IPS-18a (cell line): ENCODE measurements around the gene TMEM30B.
A peak's percentile ranks its signal among the peaks of the same experiment; 100 is the strongest.

Source experiments
- H3K27ac ChIP-seq: one replicate; pipeline ENCODE4 v1.5.1; 2013; ENCODE audit warnings: low read length
- H3K27me3 ChIP-seq: one replicate; pipeline ENCODE4 v1.6.1; 2013; ENCODE audit warnings: mild to moderate bottlenecking, low read length; ENCODE audit not compliant: control insufficient read depth, insufficient read depth
- H3K36me3 ChIP-seq: one replicate; pipeline ENCODE4 v1.6.1; 2013; ENCODE audit warnings: low read depth, low read length; ENCODE audit not compliant: control insufficient read depth
- H3K4me1 ChIP-seq: one replicate; pipeline ENCODE4 v1.6.1; 2013; ENCODE audit warnings: low read depth, low read length; ENCODE audit not compliant: control insufficient read depth
- H3K4me3 ChIP-seq: one replicate; pipeline ENCODE4 v1.5.1; 2013; ENCODE audit warnings: low read length
- H3K9ac ChIP-seq: one replicate; pipeline ENCODE4 v1.6.1; 2013; ENCODE audit warnings: mild to moderate bottlenecking, low read length, moderate library complexity
- H3K9me3 ChIP-seq: one replicate; pipeline ENCODE4 v1.6.1; 2013; ENCODE audit warnings: low read depth, low read length; ENCODE audit not compliant: control insufficient read depth

Gene TMEM30B, protein sequence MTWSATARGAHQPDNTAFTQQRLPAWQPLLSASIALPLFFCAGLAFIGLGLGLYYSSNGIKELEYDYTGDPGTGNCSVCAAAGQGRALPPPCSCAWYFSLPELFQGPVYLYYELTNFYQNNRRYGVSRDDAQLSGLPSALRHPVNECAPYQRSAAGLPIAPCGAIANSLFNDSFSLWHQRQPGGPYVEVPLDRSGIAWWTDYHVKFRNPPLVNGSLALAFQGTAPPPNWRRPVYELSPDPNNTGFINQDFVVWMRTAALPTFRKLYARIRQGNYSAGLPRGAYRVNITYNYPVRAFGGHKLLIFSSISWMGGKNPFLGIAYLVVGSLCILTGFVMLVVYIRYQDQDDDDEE

GRCh38 chr14:61281186-61281947, at the start of gene TMEM30B:
Gene TMEM30B (minus strand): TSS chr14:61281338. CDS start chr14:61281147, 191 bp downstream.
- Histone ChIP-seq H3K27ac (no peak within 1 kb of the TSS), H3K27me3 (peaks cover 51% of the 10 kb centered on the region), H3K36me3 (no peaks in the 10 kb centered on the region), H3K4me1 (no peaks in the 10 kb centered on the region), H3K4me3 (peak within 1 kb of the TSS; percentile 64), H3K9ac (peak within 1 kb of the TSS; percentile 12), H3K9me3 (no peaks in the 10 kb centered on the region)

GRCh38 chr14:61330511-61330910, 49.4 kb upstream of the TMEM30B start:
- Histone ChIP-seq H3K4me1 (no peaks in the 10 kb centered on the region), H3K9ac (no peak overlapping the region), H3K4me3 (no peak overlapping the region), H3K36me3 (no peaks in the 10 kb centered on the region), H3K27ac (no peak overlapping the region), H3K9me3 (no peaks in the 10 kb centered on the region), H3K27me3 (no peaks in the 10 kb centered on the region)

- Histone ChIP-seq H3K27me3 (no peaks in the 10 kb centered on the region), H3K4me1 (no peaks in the 10 kb centered on the region), H3K9me3 (no peaks in the 10 kb centered on the region), H3K9ac (no peak overlapping the region), H3K36me3 (no peaks in the 10 kb centered on the region), H3K4me3 (no peak overlapping the region), H3K27ac (no peak overlapping the region)
Observed at GRCh38 chr14:61329478-61330051, 48.4 kb upstream of the TMEM30B start.

GRCh38 chr14:61328626-61329262, 47.6 kb upstream of the TMEM30B start:
- H3K36me3 ChIP-seq: no peaks in the 10 kb centered on the region
- peaks cover 6% of the 10 kb centered on the region for H3K27me3 ChIP-seq
- no peaks in the 10 kb centered on the region for H3K9me3 ChIP-seq
- H3K4me1 ChIP-seq: no peaks in the 10 kb centered on the region
- H3K4me3 ChIP-seq: no peak overlapping the region
- no peak overlapping the region for H3K9ac ChIP-seq
- no peak overlapping the region for H3K27ac ChIP-seq

- Histone ChIP-seq H3K27me3 (peaks cover 25% of the 10 kb centered on the region), H3K4me1 (peaks cover 7% of the 10 kb centered on the region), H3K9me3 (no peaks in the 10 kb centered on the region), H3K4me3 (no peak overlapping the region), H3K9ac (no peak overlapping the region), H3K36me3 (no peaks in the 10 kb centered on the region), H3K27ac (no peak overlapping the region)
Observed at GRCh38 chr14:61326847-61327246, 45.7 kb upstream of the TMEM30B start.

DNA sequence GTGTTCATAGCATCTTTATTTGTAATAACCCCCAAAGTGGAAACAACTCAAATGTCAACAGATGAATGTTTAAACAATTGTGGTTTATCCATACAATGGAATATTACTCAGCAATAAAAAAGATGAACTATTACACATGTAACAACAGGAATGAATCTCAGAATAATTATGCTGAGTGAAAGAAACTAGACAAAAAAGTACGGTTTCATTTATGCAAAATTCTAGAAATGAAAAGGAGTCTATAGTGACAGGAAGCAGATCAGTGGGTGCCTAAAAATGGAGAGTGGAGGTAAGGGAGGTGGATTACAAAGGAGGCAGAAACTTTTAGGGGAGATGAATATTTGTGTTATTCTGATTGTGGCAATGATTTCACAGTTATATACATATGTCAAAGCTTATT, 45.0 kb upstream of the TMEM30B start:
- no peaks in the 10 kb centered on the region for H3K9me3 ChIP-seq
- H3K36me3 ChIP-seq: no peaks in the 10 kb centered on the region
- no peak overlapping the region for H3K4me3 ChIP-seq
- H3K4me1 ChIP-seq: peaks cover 7% of the 10 kb centered on the region
- peaks cover 32% of the 10 kb centered on the region for H3K27me3 ChIP-seq
- no peak overlapping the region for H3K9ac ChIP-seq
- H3K27ac ChIP-seq: no peak overlapping the region

- Histone ChIP-seq H3K9ac (no peak overlapping the region), H3K36me3 (no peaks in the 10 kb centered on the region), H3K9me3 (no peaks in the 10 kb centered on the region), H3K27ac (no peak overlapping the region), H3K4me1 (peaks cover 7% of the 10 kb centered on the region), H3K4me3 (no peak overlapping the region), H3K27me3 (peaks cover 40% of the 10 kb centered on the region)
Observed at GRCh38 chr14:61325166-61325565, 44.0 kb upstream of the TMEM30B start.

DNA sequence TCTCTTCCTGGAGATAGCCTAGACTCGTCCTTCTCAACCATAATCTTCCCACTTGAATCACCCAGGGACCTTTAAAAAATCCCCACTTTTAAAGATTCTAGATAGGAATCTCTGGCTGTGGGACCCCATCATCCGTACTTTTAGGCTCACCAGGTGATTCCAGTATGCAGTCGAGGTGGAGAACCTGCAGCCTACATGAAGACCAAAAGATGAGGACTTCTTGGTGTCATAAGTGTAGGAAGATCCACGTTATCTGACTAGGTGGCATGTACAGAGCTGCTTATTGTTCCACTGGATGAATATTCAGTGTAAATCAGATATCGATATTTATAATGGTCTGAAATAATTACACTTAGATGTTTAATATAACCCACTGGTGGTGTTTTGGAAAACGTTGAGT, 42.8 kb upstream of the TMEM30B start:
- Histone ChIP-seq H3K4me1 (peaks cover 7% of the 10 kb centered on the region), H3K9me3 (no peaks in the 10 kb centered on the region), H3K27ac (no peak overlapping the region), H3K9ac (no peak overlapping the region), H3K27me3 (peaks cover 40% of the 10 kb centered on the region), H3K4me3 (no peak overlapping the region), H3K36me3 (no peaks in the 10 kb centered on the region)

- H3K4me1 ChIP-seq: peaks cover 7% of the 10 kb centered on the region
- H3K9ac ChIP-seq: no peak overlapping the region
- no peak overlapping the region for H3K27ac ChIP-seq
- no peaks in the 10 kb centered on the region for H3K36me3 ChIP-seq
- H3K9me3 ChIP-seq: no peaks in the 10 kb centered on the region
- peak overlapping the region; percentile 65 for H3K4me3 ChIP-seq
- H3K27me3 ChIP-seq: peaks cover 40% of the 10 kb centered on the region
Observed at GRCh38 chr14:61322799-61323290, 41.7 kb upstream of the TMEM30B start.

- H3K4me3 ChIP-seq: peak overlapping the region; percentile 65
- no peaks in the 10 kb centered on the region for H3K9me3 ChIP-seq
- H3K4me1 ChIP-seq: peaks cover 7% of the 10 kb centered on the region
- H3K9ac ChIP-seq: no peak overlapping the region
- H3K36me3 ChIP-seq: no peaks in the 10 kb centered on the region
- H3K27ac ChIP-seq: no peak overlapping the region
- H3K27me3 ChIP-seq: peaks cover 40% of the 10 kb centered on the region
Observed at GRCh38 chr14:61322011-61322798, 41.1 kb upstream of the TMEM30B start.
